Coronary artery (tissue), 2 donors: ENCODE results near the gene ISOC1.

ENCODE experiments used
- DNase-seq: peaks from one replicate; pipeline ENCODE4 v3.0.0-alpha.2; 2017; ENCODE audit warnings: low spot score
- H3K27ac ChIP-seq, 2 donors: fragments of 200-600 bp; sonication (generic); one replicate each; pipeline ENCODE4 v1.5.1; 2016 to 2019
- H3K4me3 ChIP-seq: fragments of 200-600 bp; sonication (generic); 2 replicates; pipeline ENCODE4 v1.5.1; 2016; ENCODE audit warnings: mild to moderate bottlenecking, moderate library complexity
- TF ChIP-seq, protein P1 (sequence below): fragments of 200-600 bp; sonication (generic); IDR thresholded peaks from one replicate; pipeline ENCODE4 v1.5.1; 2019; ENCODE audit warnings: antibody characterized with exemption

Gene ISOC1

DNA sequence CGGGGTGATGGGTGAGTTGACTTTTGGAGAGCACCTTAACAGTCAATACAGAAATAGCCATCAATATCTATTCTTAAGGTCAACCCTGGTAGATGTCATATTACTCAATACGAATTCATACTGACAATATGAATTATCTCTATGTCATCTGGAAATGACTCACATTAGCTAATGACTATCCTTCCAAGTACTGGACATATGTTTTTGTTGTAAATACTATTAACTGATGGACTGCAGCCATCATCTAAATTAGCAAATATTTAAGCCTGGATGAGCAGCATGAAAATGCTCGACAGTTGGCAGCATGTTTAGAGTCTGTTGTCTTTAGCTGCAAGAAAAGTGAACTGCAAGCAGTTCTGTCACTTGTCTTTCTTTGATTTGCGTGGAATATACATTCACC lies 19.6 kb upstream of the ISOC1 start:
- TF ChIP-seq, protein P1, sequence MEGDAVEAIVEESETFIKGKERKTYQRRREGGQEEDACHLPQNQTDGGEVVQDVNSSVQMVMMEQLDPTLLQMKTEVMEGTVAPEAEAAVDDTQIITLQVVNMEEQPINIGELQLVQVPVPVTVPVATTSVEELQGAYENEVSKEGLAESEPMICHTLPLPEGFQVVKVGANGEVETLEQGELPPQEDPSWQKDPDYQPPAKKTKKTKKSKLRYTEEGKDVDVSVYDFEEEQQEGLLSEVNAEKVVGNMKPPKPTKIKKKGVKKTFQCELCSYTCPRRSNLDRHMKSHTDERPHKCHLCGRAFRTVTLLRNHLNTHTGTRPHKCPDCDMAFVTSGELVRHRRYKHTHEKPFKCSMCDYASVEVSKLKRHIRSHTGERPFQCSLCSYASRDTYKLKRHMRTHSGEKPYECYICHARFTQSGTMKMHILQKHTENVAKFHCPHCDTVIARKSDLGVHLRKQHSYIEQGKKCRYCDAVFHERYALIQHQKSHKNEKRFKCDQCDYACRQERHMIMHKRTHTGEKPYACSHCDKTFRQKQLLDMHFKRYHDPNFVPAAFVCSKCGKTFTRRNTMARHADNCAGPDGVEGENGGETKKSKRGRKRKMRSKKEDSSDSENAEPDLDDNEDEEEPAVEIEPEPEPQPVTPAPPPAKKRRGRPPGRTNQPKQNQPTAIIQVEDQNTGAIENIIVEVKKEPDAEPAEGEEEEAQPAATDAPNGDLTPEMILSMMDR, result no peak
- Histone ChIP-seq H3K27ac (no peak overlapping the region), H3K4me3 (no peak overlapping the region)
- DNase-seq, result no peak

DNA sequence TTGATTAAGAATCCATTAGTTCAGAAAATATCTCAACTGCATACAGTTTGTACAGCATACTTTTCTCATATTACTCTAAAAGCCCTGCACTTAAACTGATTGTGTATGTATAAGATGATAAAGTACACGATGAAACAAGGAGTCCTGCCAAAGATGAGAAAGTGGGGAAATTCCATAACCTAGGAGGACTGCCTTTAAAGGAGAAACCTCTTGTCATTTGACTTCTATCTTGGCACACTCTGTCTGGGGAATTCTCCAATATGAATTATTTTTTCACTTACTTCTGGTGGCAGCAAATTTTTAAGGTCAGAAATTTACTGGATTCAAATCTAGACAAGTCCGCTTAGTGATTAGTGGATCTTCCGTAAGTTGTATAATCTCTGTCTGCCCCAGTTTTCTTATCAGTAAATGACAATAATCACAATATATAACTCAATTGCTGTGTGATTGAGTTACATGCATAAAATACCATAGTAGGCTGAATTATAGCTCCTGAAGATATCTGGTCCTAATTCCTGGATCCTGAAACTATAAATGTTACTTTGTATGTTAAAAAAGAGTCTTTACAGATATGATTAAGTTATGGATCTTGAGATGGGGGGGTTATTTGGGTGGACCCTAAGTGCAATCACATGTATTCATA lies 17.0 kb upstream of the ISOC1 start:
- no peak for DNase-seq
- Histone ChIP-seq H3K27ac (no peak overlapping the region), H3K4me3 (no peak overlapping the region)
- TF ChIP-seq, protein P1, result no peak

DNA sequence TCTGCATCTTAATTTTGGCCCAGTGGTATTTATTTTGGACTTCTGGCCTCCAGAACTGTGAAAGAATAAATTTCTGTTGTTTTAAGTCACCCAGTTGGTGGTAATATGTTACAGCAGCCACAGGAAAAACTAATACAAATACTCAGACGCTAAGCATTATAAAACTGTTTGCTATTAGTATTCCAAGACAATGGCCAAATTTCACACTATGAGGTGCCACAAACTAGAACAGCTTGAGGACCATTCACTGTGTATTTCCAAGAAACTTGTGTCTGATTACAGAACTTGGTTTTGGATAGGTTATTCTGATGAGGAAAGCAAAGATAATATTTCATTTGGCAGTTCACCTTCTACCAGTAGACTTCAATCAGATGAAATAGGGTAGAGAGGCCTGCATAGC lies 16.3 kb upstream of the ISOC1 start:
- no peak for DNase-seq
- H3K4me3 ChIP-seq, result no peak overlapping the region
- TF ChIP-seq, protein P1, result no peak
- no peak overlapping the region for H3K27ac ChIP-seq

DNA sequence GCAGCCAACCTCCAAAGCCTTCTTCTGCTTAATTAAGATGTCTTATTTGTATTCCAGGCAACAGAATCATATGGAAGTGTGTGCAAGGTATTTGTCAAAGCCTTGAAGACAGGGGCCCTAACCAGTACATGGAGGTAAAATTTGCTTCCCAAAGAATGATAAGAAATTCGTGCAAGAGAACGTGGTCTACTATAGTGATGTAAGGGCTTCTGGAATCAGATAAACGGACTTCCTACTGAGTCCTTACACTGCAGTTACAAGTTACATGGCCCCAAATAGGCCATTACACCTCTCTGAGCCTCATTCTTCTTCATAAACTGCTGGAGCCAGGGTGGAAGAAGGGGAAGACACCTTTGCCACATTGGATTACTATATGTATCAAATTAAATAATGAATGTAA lies 15.9 kb upstream of the ISOC1 start:
- no peak overlapping the region for H3K27ac ChIP-seq
- TF ChIP-seq, protein P1, result no peak
- no peak overlapping the region for H3K4me3 ChIP-seq
- no peak for DNase-seq

DNA sequence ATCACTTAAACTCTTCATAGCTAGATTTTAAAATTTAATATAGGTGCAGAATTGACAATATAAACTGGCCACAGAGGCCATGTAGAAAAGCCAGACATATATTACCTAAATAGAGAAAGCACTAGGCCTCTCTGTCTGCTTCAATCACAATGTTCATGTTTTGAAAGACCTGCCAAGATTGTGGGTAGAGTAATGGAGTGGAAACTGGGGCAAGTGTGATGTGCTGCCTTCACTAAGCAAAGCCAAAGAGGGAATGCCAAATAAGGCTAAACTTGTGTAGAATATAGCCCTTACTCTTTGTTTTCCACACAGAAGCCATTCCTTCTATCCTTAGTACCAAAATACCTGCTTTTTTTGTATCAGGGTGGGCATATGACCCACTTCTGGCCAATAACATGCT lies 15.1 kb upstream of the ISOC1 start:
- DNase-seq, result no peak
- TF ChIP-seq, protein P1, result no peak

DNA sequence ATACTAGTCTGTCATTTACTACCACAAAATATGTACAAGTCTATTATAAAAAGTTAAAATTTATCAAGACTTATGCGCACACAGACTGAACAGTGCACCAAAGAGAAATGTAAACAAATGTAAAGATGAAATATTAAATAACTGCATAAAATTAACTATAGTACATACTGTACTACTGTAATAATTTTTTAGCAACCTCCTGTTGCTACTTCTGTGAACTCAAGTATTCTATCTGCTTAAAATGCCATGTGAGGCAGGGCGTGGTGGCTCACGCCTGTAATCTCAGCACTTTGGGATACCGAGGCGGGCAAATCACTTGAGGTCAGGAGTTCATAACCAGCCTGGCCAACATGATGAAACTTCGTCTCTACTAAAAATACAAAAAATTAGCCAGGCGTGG lies 13.8 kb upstream of the ISOC1 start:
- Histone ChIP-seq H3K4me3 (no peak overlapping the region), H3K27ac (no peak overlapping the region)
- TF ChIP-seq, protein P1, result no peak
- DNase-seq, result no peak

More for the DNA sequence above, 15.1 kb upstream of the ISOC1 start:
- Histone ChIP-seq H3K27ac (no peak overlapping the region), H3K4me3 (no peak overlapping the region)
